ENCODE measurements around the gene FSD1. TPM values are rescaled to one million over a fixed set of nuclear protein-coding genes. Genes with fewer than 3 reads are reported as not detected.
A peak's percentile ranks its signal among the peaks of the same experiment; 100 is the strongest.

Gene FSD1
- total and polyA plus RNA-seq, 10 of the 15 experiments (the other 5 are each of a cell fraction or from before 2014, with no cell fraction given), result 0.15 to 5.1 (median 4.0) TPM; not detected in 1

GRCh38 chr19:4264812-4265211, 39.6 kb upstream of the FSD1 start (continued):
- TF ChIP-seq ZNF384 (IDR thresholded peaks at IDR 0.05; ENCODE audit: borderline replicate concordance, low read depth, low read length) (peak; percentile 69; the same call in 1 of the 2 replicates), NKRF (conservative IDR thresholded peaks at IDR 0.05) (no peak), RFX5 (IDR thresholded peaks at IDR 0.05; ENCODE audit: low read depth, low read length) (no peak), ESRRA (IDR thresholded peaks at IDR 0.05; ENCODE audit: low read length) (no peak), MTA3 (IDR thresholded peaks at IDR 0.05; ENCODE audit: borderline replicate concordance, low read length) (no peak), CHD1 (IDR thresholded peaks at IDR 0.05; ENCODE audit: low read depth, low read length) (no peak), MEF2B (IDR thresholded peaks at IDR 0.05; ENCODE audit: partially characterized antibody, poor library complexity, severe bottlenecking) (peak; percentile 16), SKIL (IDR thresholded peaks at IDR 0.05; ENCODE audit: low read depth, poor library complexity, severe bottlenecking) (no peak), SMAD5 (IDR thresholded peaks at IDR 0.05; ENCODE audit: low read depth) (no peak), FOXK2 (IDR thresholded peaks at IDR 0.05) (no peak), USF2 (IDR thresholded peaks at IDR 0.05; ENCODE audit: borderline replicate concordance, low read depth, low read length) (no peak), ZBTB33 (IDR thresholded peaks at IDR 0.05) (peak; percentile 52; the same call in 1 of the 2 replicates)
